Mesendoderm (in vitro differentiated cells): ENCODE data around the gene TMEM121.
A peak's percentile ranks its signal among the peaks of the same experiment; 100 is the strongest.
"Not testable (repeated sequence)": the region's sequence is repeated elsewhere in the genome, so short reads cannot be mapped to it uniquely, and the experiment has no call there.

ENCODE experiments used
- DNase-seq: peaks from one replicate; pipeline ENCODE4 v3.0.0; 2013
- H2AK5ac ChIP-seq: 2 replicates; pipeline ENCODE4 v1.6.1; 2013; ENCODE audit warnings: low read length, inconsistent platforms
- H2BK120ac ChIP-seq: 2 replicates; pipeline ENCODE4 v1.6.1; 2013; ENCODE audit warnings: low read depth, mild to moderate bottlenecking, low read length, moderate library complexity, mixed read lengths
- H2BK15ac ChIP-seq: replicated peaks from 2 replicates; pipeline ENCODE4 v1.6.1; 2013; ENCODE audit warnings: low read depth, mild to moderate bottlenecking, moderate library complexity
- H2BK5ac ChIP-seq: 2 replicates; pipeline ENCODE4 v1.6.1; 2013; ENCODE audit warnings: low read length, inconsistent platforms
- H3K18ac ChIP-seq: 2 replicates; pipeline ENCODE4 v1.6.1; 2013; ENCODE audit warnings: mild to moderate bottlenecking, low read length, mixed read lengths
- H3K23ac ChIP-seq: one replicate; pipeline ENCODE4 v1.6.1; 2013; ENCODE audit warnings: low read length
- H3K27ac ChIP-seq: 2 replicates; pipeline ENCODE4 v1.5.1; 2013; ENCODE audit warnings: low read depth, mild to moderate bottlenecking, inconsistent platforms, low read length, moderate library complexity
- H3K27me3 ChIP-seq: 2 replicates; pipeline ENCODE4 v1.6.1; 2013; ENCODE audit warnings: low read length, control low read depth, mild to moderate bottlenecking, inconsistent platforms; ENCODE audit not compliant: insufficient read depth, poor library complexity
- H3K36me3 ChIP-seq: 2 replicates; pipeline ENCODE4 v1.6.1; 2013; ENCODE audit warnings: low read length, inconsistent platforms; ENCODE audit not compliant: control insufficient read depth, insufficient read depth
- H3K4ac ChIP-seq: one replicate; pipeline ENCODE4 v1.6.1; 2013; ENCODE audit warnings: low read depth, mild to moderate bottlenecking, low read length, moderate library complexity
- H3K4me1 ChIP-seq: 2 replicates; pipeline ENCODE4 v1.6.1; 2013; ENCODE audit warnings: low read depth, low read length, inconsistent platforms; ENCODE audit not compliant: control insufficient read depth
- H3K4me2 ChIP-seq: 2 replicates; pipeline ENCODE4 v1.6.1; 2013; ENCODE audit warnings: low read length
- H3K4me3 ChIP-seq: 2 replicates; pipeline ENCODE4 v1.5.1; 2013; ENCODE audit warnings: mild to moderate bottlenecking, low read length
- H3K56ac ChIP-seq: one replicate; pipeline ENCODE4 v1.6.1; 2013; ENCODE audit warnings: low read length
- H3K79me1 ChIP-seq: 2 replicates; pipeline ENCODE4 v1.6.1; 2013; ENCODE audit warnings: low read length, inconsistent platforms
- H3K79me2 ChIP-seq: 2 replicates; pipeline ENCODE4 v1.6.1; 2013; ENCODE audit warnings: mild to moderate bottlenecking, low read length; ENCODE audit not compliant: control insufficient read depth, insufficient read depth
- H3K9ac ChIP-seq: 2 replicates; pipeline ENCODE4 v1.6.1; 2013; ENCODE audit warnings: low read length, inconsistent platforms
- H4K5ac ChIP-seq: one replicate; pipeline ENCODE4 v1.6.1; 2013; ENCODE audit warnings: low read length
- H4K8ac ChIP-seq: one replicate; pipeline ENCODE4 v1.6.1; 2013; ENCODE audit warnings: low read depth, mild to moderate bottlenecking, control low read depth, low read length, moderate library complexity
- WGBS: extraction: QIAGEN DNeasy Blood & Tissue Kit; methylation state at CpG from one replicate; pipeline ENCODE4 v1.1.7; 2013; ENCODE audit warnings: low lambda C conversion rate, missing lambda C conversion rate; ENCODE audit not compliant: insufficient coverage; ENCODE audit errors: extremely low coverage; 5-methylcytosine and 5-hydroxymethylcytosine counted together

Gene TMEM121

GRCh38 chr14:105567164-105568103, 41.1 kb downstream of the TMEM121 start:
- not testable (repeated sequence) for H3K27ac ChIP-seq, H3K23ac ChIP-seq, H4K5ac ChIP-seq, H3K79me2 ChIP-seq, H3K9ac ChIP-seq, H3K27me3 ChIP-seq, H2AK5ac ChIP-seq, H3K36me3 ChIP-seq, H3K4ac ChIP-seq, H3K18ac ChIP-seq, H3K4me1 ChIP-seq, H3K79me1 ChIP-seq, H3K56ac ChIP-seq, H3K4me3 ChIP-seq, H2BK5ac ChIP-seq, H4K8ac ChIP-seq, DNase-seq, H2BK120ac ChIP-seq, H3K4me2 ChIP-seq, H2BK15ac ChIP-seq
- WGBS = no CpG with 5 or more reads among the region's 20 CpGs

GRCh38 chr14:105568140-105568843, 41.9 kb downstream of the TMEM121 start:
- H3K4ac ChIP-seq, H3K27me3 ChIP-seq, H3K4me2 ChIP-seq, H2BK120ac ChIP-seq, H4K5ac ChIP-seq, H3K27ac ChIP-seq, H3K9ac ChIP-seq, H3K79me2 ChIP-seq, H2AK5ac ChIP-seq, H4K8ac ChIP-seq, H3K79me1 ChIP-seq, H3K18ac ChIP-seq, DNase-seq, H3K56ac ChIP-seq, H3K23ac ChIP-seq, H3K4me3 ChIP-seq, H2BK15ac ChIP-seq, H2BK5ac ChIP-seq, H3K4me1 ChIP-seq, H3K36me3 ChIP-seq: not testable (repeated sequence)
- no CpG with 5 or more reads among the region's 18 CpGs for WGBS

GRCh38 chr14:105568859-105569766, 42.7 kb downstream of the TMEM121 start:
- no peak overlapping the region for H4K8ac ChIP-seq
- WGBS = 100% methylated on average over 2 of the region's 5 CpGs
- H3K36me3 ChIP-seq = no peaks in the 10 kb centered on the region
- no peak overlapping the region for H2BK5ac ChIP-seq
- peak overlapping the region; percentile 8 for H3K4me3 ChIP-seq
- H3K27ac ChIP-seq = no peak overlapping the region
- no peak overlapping the region for H3K9ac ChIP-seq
- no peak overlapping the region for H3K56ac ChIP-seq
- H3K18ac ChIP-seq = no peak overlapping the region
- no peak overlapping the region for H3K4ac ChIP-seq
- no peak overlapping the region for H2BK120ac ChIP-seq
- no peak overlapping the region for H3K4me2 ChIP-seq
- no peak overlapping the region for H4K5ac ChIP-seq
- H3K27me3 ChIP-seq = no peaks in the 10 kb centered on the region
- H3K23ac ChIP-seq = no peak overlapping the region
- H3K79me2 ChIP-seq = no peaks in the 10 kb centered on the region
- no peaks in the 10 kb centered on the region for H3K79me1 ChIP-seq
- no peaks in the 10 kb centered on the region for H3K4me1 ChIP-seq
- H2BK15ac ChIP-seq = no peak overlapping the region
- no peak for DNase-seq
- no peak overlapping the region for H2AK5ac ChIP-seq

GRCh38 chr14:105570482-105570881, 44.1 kb downstream of the TMEM121 start:
- Histone ChIP-seq H3K4me3 (peak overlapping the region; percentile 3), H4K5ac (no peak overlapping the region), H2BK120ac (no peak overlapping the region), H2BK5ac (no peak overlapping the region), H3K23ac (no peak overlapping the region), H3K36me3 (no peaks in the 10 kb centered on the region), H3K56ac (no peak overlapping the region), H3K4ac (no peak overlapping the region), H3K18ac (no peak overlapping the region), H4K8ac (no peak overlapping the region), H2AK5ac (no peak overlapping the region), H3K4me1 (no peaks in the 10 kb centered on the region), H3K27me3 (no peaks in the 10 kb centered on the region), H3K9ac (no peak overlapping the region), H3K79me2 (no peaks in the 10 kb centered on the region), H2BK15ac (no peak overlapping the region), H3K4me2 (no peak overlapping the region), H3K27ac (no peak overlapping the region), H3K79me1 (no peaks in the 10 kb centered on the region)
- DNase-seq = no peak
- WGBS = 100% methylated on average over 1 of the region's 1 CpG

- not testable (repeated sequence) for H3K4me2 ChIP-seq, H3K79me2 ChIP-seq, H3K23ac ChIP-seq, H3K9ac ChIP-seq, DNase-seq, H3K27ac ChIP-seq, H4K5ac ChIP-seq, H3K18ac ChIP-seq, H3K4me3 ChIP-seq, H3K56ac ChIP-seq, H4K8ac ChIP-seq, H3K27me3 ChIP-seq, H3K79me1 ChIP-seq, H2BK5ac ChIP-seq, H2AK5ac ChIP-seq, H2BK15ac ChIP-seq, H3K36me3 ChIP-seq, H3K4ac ChIP-seq, H2BK120ac ChIP-seq, H3K4me1 ChIP-seq
- no CpG with 5 or more reads among the region's 21 CpGs for WGBS
Observed at GRCh38 chr14:105571181-105571951, 45.0 kb downstream of the TMEM121 start.
